ENCODE measurements around the gene TMEM63A.

The TMEM63A gene

DNA sequence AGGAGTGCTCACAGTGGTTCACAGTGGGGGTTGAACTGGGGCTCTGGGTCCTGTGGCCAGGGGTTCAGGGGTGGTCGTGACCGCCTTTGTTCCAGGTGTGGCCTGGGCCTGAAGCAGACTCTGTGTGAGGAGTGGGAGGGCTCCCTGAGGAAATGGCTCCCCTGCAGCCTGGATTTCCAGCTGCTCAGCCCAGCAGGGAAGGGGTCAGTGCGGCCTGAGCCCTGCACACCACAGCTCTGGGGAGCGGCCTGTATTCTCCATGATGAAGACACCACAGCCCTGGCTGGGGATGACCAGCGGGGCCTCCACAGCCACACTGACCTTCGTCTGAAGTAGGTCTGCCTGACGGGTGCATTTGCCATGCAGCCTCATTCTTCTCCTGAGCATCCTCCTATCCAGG is 25.2 kb upstream of the TMEM63A start:
- no peak overlapping the region for H3K4me3 ChIP-seq (ENCODE audit: low read length)
- peaks cover 12% of the 10 kb centered on the region for H3K27me3 ChIP-seq (ENCODE audit: insufficient read depth, low read length)
- H3K4me1 ChIP-seq (ENCODE audit: insufficient read depth, low read length) = peaks cover 9% of the 10 kb centered on the region; the same call in 1 of the 2 replicates
- WGBS = 89% methylated on average over 7 of the region's 7 CpGs
- no peaks in the 10 kb centered on the region for H3K36me3 ChIP-seq (ENCODE audit: insufficient read depth, low read length)
- H3K9ac ChIP-seq (ENCODE audit: low read depth, low read length) = no peak overlapping the region
- H3K27ac ChIP-seq (ENCODE audit: low read depth, low read length) = no peak overlapping the region
- no peaks in the 10 kb centered on the region for H3K9me3 ChIP-seq (ENCODE audit: insufficient read depth, low read depth, low read length)

DNA sequence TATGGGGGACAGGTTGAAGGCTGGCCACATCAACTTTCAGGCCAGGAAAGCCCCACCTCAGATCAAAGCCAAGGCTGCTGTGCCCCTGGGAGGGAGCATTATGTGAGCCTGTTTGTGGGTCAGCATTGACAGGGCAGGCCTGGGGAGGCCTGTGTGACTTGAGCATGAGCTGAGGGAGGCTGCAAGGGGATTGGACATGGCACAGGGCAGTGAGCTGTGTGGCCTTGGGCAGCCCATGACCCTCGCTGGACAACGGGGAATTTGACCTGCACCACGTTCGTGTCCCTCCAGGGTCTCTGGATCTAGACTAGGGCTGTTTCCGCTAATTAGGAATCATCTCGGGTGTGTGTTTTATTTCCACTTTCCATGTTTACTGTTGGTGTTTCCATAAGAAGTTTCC is 24.3 kb upstream of the TMEM63A start:
- Histone ChIP-seq H3K27ac (ENCODE audit: low read depth, low read length) (no peak overlapping the region), H3K9ac (ENCODE audit: low read depth, low read length) (no peak overlapping the region), H3K4me3 (ENCODE audit: low read length) (no peak overlapping the region), H3K4me1 (ENCODE audit: insufficient read depth, low read length) (peaks cover 5% of the 10 kb centered on the region; the same call in 1 of the 2 replicates), H3K9me3 (ENCODE audit: insufficient read depth, low read depth, low read length) (no peaks in the 10 kb centered on the region), H3K36me3 (ENCODE audit: insufficient read depth, low read length) (no peaks in the 10 kb centered on the region), H3K27me3 (ENCODE audit: insufficient read depth, low read length) (peaks cover 6% of the 10 kb centered on the region)
- 97% methylated on average over 6 of the region's 6 CpGs for WGBS

DNA sequence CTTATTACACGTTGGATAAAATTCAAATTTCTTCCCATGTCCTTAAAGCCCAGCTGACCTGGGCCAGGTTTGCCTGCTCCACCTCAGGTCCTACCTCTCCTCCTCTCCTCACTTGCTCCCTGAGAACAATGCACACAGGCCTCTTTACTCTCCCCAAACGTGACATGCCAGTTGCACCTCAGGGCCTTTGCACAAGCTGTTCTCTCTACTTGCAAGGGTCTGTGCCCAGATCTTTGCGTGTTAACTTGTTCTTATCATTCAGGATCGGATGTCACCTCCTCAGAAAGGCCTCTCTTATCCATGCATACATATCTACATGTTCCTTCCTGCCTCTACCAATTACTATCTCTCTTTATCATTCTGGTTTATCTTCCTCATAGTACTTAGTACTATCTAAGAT is 21.4 kb upstream of the TMEM63A start:
- H3K27ac ChIP-seq (ENCODE audit: low read depth, low read length) = no peak overlapping the region
- H3K36me3 ChIP-seq (ENCODE audit: insufficient read depth, low read length) = no peaks in the 10 kb centered on the region
- WGBS = 85% methylated on average over 4 of the region's 4 CpGs
- no peak overlapping the region for H3K4me3 ChIP-seq (ENCODE audit: low read length)
- H3K27me3 ChIP-seq (ENCODE audit: insufficient read depth, low read length) = no peaks in the 10 kb centered on the region; the same call in 1 of the 2 replicates
- H3K9ac ChIP-seq (ENCODE audit: low read depth, low read length) = no peak overlapping the region
- peaks cover 12% of the 10 kb centered on the region for H3K4me1 ChIP-seq (ENCODE audit: insufficient read depth, low read length)
- H3K9me3 ChIP-seq (ENCODE audit: insufficient read depth, low read depth, low read length) = no peaks in the 10 kb centered on the region

DNA sequence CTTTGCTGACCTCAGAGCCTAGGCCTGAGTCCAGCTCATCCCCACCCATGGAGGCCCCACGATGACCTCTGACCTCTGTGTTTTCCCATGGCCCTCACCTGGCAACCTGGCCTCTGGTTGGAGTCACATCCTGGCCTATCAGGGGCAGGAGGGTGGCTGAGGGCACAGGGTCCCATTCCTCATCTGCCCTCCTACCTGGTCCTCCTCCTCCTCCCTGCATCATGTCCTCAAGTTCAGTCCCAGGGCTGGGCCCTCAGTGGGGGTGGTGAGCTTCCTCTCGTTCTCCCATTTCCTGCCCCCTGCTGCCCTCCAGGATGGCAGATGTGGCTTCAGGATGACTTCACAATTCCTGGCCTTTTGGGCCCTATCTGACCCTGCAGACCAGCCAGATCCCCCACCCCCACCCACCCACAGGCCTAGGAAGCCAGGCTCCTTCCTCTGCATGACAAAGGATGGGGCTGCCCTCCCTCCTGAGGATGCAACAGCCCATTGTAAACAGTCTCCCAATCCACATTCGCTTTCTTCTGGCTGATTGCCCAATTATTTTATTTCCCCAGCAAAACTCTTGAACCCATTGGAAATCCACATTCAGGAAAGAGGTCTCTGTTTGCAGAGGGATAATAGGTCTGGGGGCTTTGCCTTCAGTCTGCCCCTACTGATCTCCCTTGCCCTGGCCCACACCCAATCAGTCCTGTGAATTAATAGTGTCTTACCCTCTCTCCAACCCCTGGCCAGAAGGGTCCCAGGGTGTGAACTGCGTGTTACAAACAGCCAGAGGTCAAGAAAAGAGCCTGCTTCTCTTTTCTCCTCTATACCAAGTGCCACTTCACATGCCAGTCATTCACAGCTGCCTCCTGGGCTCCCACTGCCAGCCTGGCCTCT is 17.1 kb upstream of the TMEM63A start:
- WGBS = 4% methylated on average over 4 of the region's 4 CpGs
- peak overlapping the region; percentile 88 for H3K27ac ChIP-seq (ENCODE audit: low read depth, low read length)
- H3K9me3 ChIP-seq (ENCODE audit: insufficient read depth, low read depth, low read length) = no peaks in the 10 kb centered on the region
- H3K27me3 ChIP-seq (ENCODE audit: insufficient read depth, low read length) = no peaks in the 10 kb centered on the region; the same call in 1 of the 2 replicates
- H3K4me1 ChIP-seq (ENCODE audit: insufficient read depth, low read length) = peaks cover 29% of the 10 kb centered on the region
- no peaks in the 10 kb centered on the region for H3K36me3 ChIP-seq (ENCODE audit: insufficient read depth, low read length)
- peak overlapping the region; percentile 69 for H3K9ac ChIP-seq (ENCODE audit: low read depth, low read length)
- peak overlapping the region; percentile 13; the same call in 1 of the 2 replicates for H3K4me3 ChIP-seq (ENCODE audit: low read length)

DNA sequence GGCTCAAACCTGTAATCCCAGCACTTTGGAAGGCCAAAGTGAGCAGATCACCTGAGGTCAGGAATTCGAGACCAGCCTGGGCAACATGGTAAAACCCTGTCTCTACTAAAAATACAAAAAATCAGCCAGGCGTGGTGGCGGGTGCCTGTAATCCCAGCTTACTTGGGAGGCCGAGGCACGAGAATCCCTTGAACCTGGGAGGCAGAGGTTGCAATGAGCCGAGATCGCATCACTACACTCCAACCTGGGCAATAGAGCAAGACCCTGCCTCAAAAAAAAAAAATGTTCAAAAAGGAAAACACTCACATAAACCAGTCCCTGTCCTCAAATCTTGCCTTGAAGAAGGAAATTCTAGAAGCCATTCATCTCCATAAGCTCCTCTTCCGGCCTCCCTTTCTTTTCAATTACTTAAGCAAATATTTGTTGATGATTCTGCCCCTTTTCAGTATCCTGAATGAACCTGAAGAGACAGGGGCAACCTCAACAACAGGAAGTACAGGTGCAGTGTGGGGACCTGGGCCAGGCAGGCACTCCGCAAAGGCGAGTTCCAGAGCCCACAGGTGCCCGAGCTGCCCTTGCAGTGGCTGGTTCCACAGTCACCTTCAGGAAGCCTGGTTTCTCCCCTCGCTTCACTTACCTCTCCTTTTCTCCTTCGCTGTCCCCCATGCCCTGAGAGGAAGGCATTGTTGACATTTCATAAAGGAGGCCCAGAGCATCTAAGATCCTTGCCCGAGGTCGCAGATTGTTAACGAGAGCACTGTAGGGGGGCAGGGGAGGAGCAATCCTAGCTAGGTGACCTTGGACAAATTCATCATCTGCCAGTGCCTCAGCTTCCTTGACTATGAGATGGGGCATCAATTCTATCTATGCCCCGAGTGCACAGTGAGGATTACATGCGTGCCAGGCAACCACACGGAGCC is 15.7 kb upstream of the TMEM63A start:
- 78% methylated on average over 19 of the region's 19 CpGs for WGBS
- Histone ChIP-seq H3K9ac (ENCODE audit: low read depth, low read length) (no peak overlapping the region; the same call in none of the 2 replicates), H3K4me1 (ENCODE audit: insufficient read depth, low read length) (peaks cover 29% of the 10 kb centered on the region), H3K27ac (ENCODE audit: low read depth, low read length) (no peak overlapping the region; the same call in 1 of the 2 replicates), H3K9me3 (ENCODE audit: insufficient read depth, low read depth, low read length) (no peaks in the 10 kb centered on the region), H3K36me3 (ENCODE audit: insufficient read depth, low read length) (no peaks in the 10 kb centered on the region), H3K4me3 (ENCODE audit: low read length) (no peak overlapping the region), H3K27me3 (ENCODE audit: insufficient read depth, low read length) (no peaks in the 10 kb centered on the region; the same call in 1 of the 2 replicates)

DNA sequence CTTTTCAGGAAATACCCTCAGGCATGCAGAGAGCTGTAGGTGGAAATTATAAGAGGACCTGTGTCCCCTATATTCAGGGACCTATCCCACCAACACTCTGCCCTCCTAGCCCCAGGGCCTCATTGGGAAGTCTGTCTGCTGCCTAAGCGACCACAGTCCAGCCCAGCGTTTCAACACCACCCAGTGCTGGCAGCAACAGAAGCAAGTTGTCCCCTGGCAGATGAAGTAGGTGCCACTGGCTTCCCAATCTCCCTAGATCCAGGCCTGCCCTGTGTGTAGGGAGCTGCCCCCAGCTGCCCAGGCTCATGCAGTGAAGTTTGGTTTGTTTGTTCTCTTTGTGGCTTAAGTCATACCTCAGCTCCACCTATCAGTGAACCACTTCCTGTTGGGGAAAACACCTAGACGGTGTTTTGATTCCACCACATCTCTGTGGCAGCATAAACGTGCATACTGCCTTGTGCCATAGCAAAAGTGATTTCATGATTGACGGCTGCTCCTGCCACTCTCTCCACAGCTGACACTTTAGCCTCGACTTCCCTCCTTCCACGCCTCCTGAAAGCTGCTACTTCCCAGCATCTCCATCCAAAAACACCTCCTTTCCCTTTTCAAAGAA is 14.9 kb upstream of the TMEM63A start:
- H3K27me3 ChIP-seq (ENCODE audit: insufficient read depth, low read length) = no peaks in the 10 kb centered on the region; the same call in 1 of the 2 replicates
- H3K4me1 ChIP-seq (ENCODE audit: insufficient read depth, low read length) = peaks cover 29% of the 10 kb centered on the region
- WGBS = 63% methylated on average over 7 of the region's 7 CpGs
- no peaks in the 10 kb centered on the region for H3K9me3 ChIP-seq (ENCODE audit: insufficient read depth, low read depth, low read length)
- peak overlapping the region; percentile 53; the same call in 1 of the 2 replicates for H3K27ac ChIP-seq (ENCODE audit: low read depth, low read length)
- H3K36me3 ChIP-seq (ENCODE audit: insufficient read depth, low read length) = no peaks in the 10 kb centered on the region
- peak overlapping the region; percentile 28; the same call in 1 of the 2 replicates for H3K9ac ChIP-seq (ENCODE audit: low read depth, low read length)
- no peak overlapping the region for H3K4me3 ChIP-seq (ENCODE audit: low read length)

DNA sequence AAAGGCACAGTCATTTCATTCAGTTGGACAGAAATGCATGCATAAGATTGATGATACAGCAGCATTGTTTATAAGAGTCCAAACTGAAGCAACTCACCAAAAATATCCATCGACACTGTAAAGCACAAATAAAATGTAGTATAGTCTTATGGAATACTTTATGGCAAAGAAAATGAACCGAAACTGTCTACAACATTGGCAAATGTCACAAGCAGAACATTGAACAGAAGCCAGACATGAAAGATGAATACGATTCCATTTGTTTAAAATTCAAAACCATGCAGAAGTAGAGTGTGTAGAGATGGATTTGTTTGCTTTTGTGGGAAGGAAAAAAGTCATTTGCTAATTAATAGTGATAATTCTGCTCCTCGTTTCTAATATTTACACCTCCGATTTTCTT is 14.3 kb upstream of the TMEM63A start:
- WGBS = 94% methylated on average over 3 of the region's 5 CpGs
- H3K4me3 ChIP-seq (ENCODE audit: low read length) = no peak overlapping the region

DNA sequence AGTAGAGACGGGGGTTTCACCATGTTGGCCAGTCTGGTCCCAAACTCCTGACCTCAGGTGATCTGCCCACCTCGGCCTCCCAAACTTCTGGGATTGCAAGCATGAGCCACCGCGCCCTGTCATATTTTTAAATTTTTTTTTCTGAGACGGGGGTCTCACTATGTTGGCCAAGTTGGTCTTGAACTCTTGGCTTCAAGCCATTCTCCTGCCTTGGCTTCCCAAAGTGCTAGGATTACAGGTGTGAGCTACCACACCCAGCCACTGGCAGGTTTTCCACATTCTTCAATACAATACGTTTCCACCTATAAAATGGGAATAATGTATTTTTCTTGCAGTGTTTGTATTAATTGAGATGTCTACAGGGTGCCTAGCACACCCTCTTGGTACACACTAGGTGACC is 10.1 kb upstream of the TMEM63A start:
- Histone ChIP-seq H3K27ac (ENCODE audit: low read depth, low read length) (no peak overlapping the region), H3K9ac (ENCODE audit: low read depth, low read length) (no peak overlapping the region)
- WGBS = 98% methylated on average over 5 of the region's 6 CpGs

More for the DNA sequence above, 14.3 kb upstream of the TMEM63A start:
- Histone ChIP-seq H3K27me3 (ENCODE audit: insufficient read depth, low read length) (no peaks in the 10 kb centered on the region; the same call in 1 of the 2 replicates), H3K9me3 (ENCODE audit: insufficient read depth, low read depth, low read length) (no peaks in the 10 kb centered on the region), H3K27ac (ENCODE audit: low read depth, low read length) (no peak overlapping the region), H3K9ac (ENCODE audit: low read depth, low read length) (no peak overlapping the region), H3K4me1 (ENCODE audit: insufficient read depth, low read length) (peaks cover 29% of the 10 kb centered on the region), H3K36me3 (ENCODE audit: insufficient read depth, low read length) (no peaks in the 10 kb centered on the region)

DNA sequence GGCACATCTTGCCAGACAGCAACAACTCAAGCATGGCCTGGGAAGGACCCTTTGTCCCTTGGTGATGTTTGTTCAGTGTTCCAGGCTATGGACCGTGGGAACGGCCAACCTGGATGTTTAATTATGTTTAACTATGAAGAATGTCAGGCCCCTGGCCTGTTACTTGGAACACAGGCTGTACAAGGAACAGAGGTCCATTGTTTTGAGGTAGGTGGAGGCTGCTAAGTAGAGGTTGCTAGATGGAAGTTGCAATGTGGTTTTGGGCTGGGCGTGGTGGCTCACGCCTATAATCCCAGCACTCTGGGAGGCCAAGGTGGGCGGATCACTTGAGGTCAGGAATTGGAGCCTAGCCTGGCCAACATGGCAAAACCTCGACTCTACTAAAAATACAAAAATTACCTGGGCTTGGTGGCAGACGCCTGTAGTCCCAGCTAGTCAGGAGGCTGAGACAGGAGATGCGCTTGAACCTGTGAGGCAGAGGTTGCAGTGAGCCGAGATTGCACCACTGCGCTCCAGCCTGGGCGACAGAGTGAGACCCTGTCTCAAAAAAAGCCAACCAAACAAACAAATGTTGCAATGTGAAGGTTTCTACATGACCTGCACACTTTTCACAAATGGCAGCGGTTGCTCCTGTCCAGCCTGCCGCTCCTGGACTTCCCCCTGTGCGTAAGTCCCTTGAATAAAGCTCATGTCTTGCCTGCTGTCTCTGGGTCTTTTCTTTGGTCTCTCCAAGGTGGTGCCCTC is 9.2 kb upstream of the TMEM63A start:
- Histone ChIP-seq H3K4me3 (ENCODE audit: low read length) (no peak overlapping the region), H3K4me1 (ENCODE audit: insufficient read depth, low read length) (peaks cover 24% of the 10 kb centered on the region), H3K36me3 (ENCODE audit: insufficient read depth, low read length) (0 out of 2 replicates have a peak, but pooled peaks cover 2% of the 10 kb centered on the region), H3K9me3 (ENCODE audit: insufficient read depth, low read depth, low read length) (no peaks in the 10 kb centered on the region), H3K9ac (ENCODE audit: low read depth, low read length) (no peak overlapping the region), H3K27ac (ENCODE audit: low read depth, low read length) (no peak overlapping the region), H3K27me3 (ENCODE audit: insufficient read depth, low read length) (peaks cover 29% of the 10 kb centered on the region)
- WGBS = 92% methylated on average over 14 of the region's 14 CpGs

More for the DNA sequence above, 10.1 kb upstream of the TMEM63A start:
- Histone ChIP-seq H3K4me3 (ENCODE audit: low read length) (no peak overlapping the region), H3K4me1 (ENCODE audit: insufficient read depth, low read length) (peaks cover 33% of the 10 kb centered on the region), H3K36me3 (ENCODE audit: insufficient read depth, low read length) (no peaks in the 10 kb centered on the region), H3K27me3 (ENCODE audit: insufficient read depth, low read length) (peaks cover 21% of the 10 kb centered on the region), H3K9me3 (ENCODE audit: insufficient read depth, low read depth, low read length) (no peaks in the 10 kb centered on the region)

All from HUES64 (cell line).